Measurements from ENCODE around the gene GRIK4. TPM values are rescaled to one million over a fixed set of nuclear protein-coding genes. Genes with fewer than 3 reads are reported as not detected.

The GRIK4 gene
- total RNA-seq, 2 donors from 2014 or later: not detected

GRCh38 chr11:120551191-120551590, 39.6 kb downstream of the GRIK4 start:
- DNase-seq (ENCODE audit: low spot score in 2 of 2): no peak
- Mint-ChIP-seq H3K9me3 (no peaks in the 10 kb centered on the region), H3K27ac (no peak overlapping the region), H3K36me3 (no peaks in the 10 kb centered on the region)
- no peak for ATAC-seq

- DNase-seq (ENCODE audit: low spot score in 2 of 2): no peak
- Mint-ChIP-seq H3K27ac (no peak overlapping the region), H3K9me3 (no peaks in the 10 kb centered on the region), H3K36me3 (no peaks in the 10 kb centered on the region)
- ATAC-seq: no peak
Measured at GRCh38 chr11:120554766-120555432, 43.4 kb downstream of the GRIK4 start.

GRCh38 chr11:120555433-120555773, 43.9 kb downstream of the GRIK4 start:
- H3K27ac Mint-ChIP-seq: no peak overlapping the region
- no peak for ATAC-seq
- H3K9me3 Mint-ChIP-seq: no peaks in the 10 kb centered on the region
- no peaks in the 10 kb centered on the region for H3K36me3 Mint-ChIP-seq
- DNase-seq (ENCODE audit: low spot score in 2 of 2): no peak

GRCh38 chr11:120556797-120557196, 45.2 kb downstream of the GRIK4 start:
- DNase-seq (ENCODE audit: low spot score in 2 of 2) (no peak), ATAC-seq (no peak)
- Mint-ChIP-seq H3K9me3 (no peaks in the 10 kb centered on the region), H3K36me3 (no peaks in the 10 kb centered on the region), H3K27ac (peak overlapping the region in 1 of 2 donors; percentile 45)

GRCh38 chr11:120558744-120559431, 47.3 kb downstream of the GRIK4 start:
- no peaks in the 10 kb centered on the region for H3K9me3 Mint-ChIP-seq
- DNase-seq (ENCODE audit: low spot score in 2 of 2) (no peak), ATAC-seq (no peak)
- H3K27ac Mint-ChIP-seq: no peak overlapping the region
- H3K36me3 Mint-ChIP-seq: no peaks in the 10 kb centered on the region

- ATAC-seq (no peak), DNase-seq (ENCODE audit: low spot score in 2 of 2) (peak in 1 of 2 donors; percentile 25)
- H3K9me3 Mint-ChIP-seq: no peaks in the 10 kb centered on the region
- no peak overlapping the region for H3K27ac Mint-ChIP-seq
- no peaks in the 10 kb centered on the region for H3K36me3 Mint-ChIP-seq
Measured at GRCh38 chr11:120561286-120561685, 49.7 kb downstream of the GRIK4 start.

- ATAC-seq (no peak), DNase-seq (ENCODE audit: low spot score in 2 of 2) (peak in 1 of 2 donors; percentile 38)
- Mint-ChIP-seq H3K36me3 (no peaks in the 10 kb centered on the region), H3K27ac (no peak overlapping the region), H3K9me3 (no peaks in the 10 kb centered on the region)
Measured at GRCh38 chr11:120562806-120563425, 51.4 kb downstream of the GRIK4 start.

- no peaks in the 10 kb centered on the region for H3K36me3 Mint-ChIP-seq
- H3K9me3 Mint-ChIP-seq: no peaks in the 10 kb centered on the region
- DNase-seq (ENCODE audit: low spot score in 2 of 2): peak in 1 of 2 donors; percentile 45
- no peak overlapping the region for H3K27ac Mint-ChIP-seq
- ATAC-seq: no peak
Measured at GRCh38 chr11:120563703-120564572, 52.4 kb downstream of the GRIK4 start.

GRCh38 chr11:120564573-120565311, 53.2 kb downstream of the GRIK4 start:
- ATAC-seq: peak; percentile 77 to 78
- Mint-ChIP-seq H3K9me3 (no peaks in the 10 kb centered on the region), H3K27ac (no peak overlapping the region), H3K36me3 (no peaks in the 10 kb centered on the region)
- peak in 1 of 2 donors; percentile 37 for DNase-seq (ENCODE audit: low spot score in 2 of 2)

GRCh38 chr11:120565466-120566155, 54.1 kb downstream of the GRIK4 start:
- ATAC-seq (peak; percentile 39 to 57), DNase-seq (ENCODE audit: low spot score in 2 of 2) (no peak)
- Mint-ChIP-seq H3K36me3 (no peaks in the 10 kb centered on the region), H3K9me3 (no peaks in the 10 kb centered on the region), H3K27ac (no peak overlapping the region)

GRCh38 chr11:120566176-120566575, 54.6 kb downstream of the GRIK4 start:
- no peak overlapping the region for H3K27ac Mint-ChIP-seq

GRCh38 chr11:120568572-120569307, 57.2 kb downstream of the GRIK4 start:
- Mint-ChIP-seq H3K27ac (no peak overlapping the region), H3K9me3 (no peaks in the 10 kb centered on the region), H3K36me3 (no peaks in the 10 kb centered on the region)
- ATAC-seq: no peak
- no peak for DNase-seq (ENCODE audit: low spot score in 2 of 2)

More at GRCh38 chr11:120566176-120566575, 54.6 kb downstream of the GRIK4 start:
- ATAC-seq (no peak), DNase-seq (ENCODE audit: low spot score in 2 of 2) (no peak)
- no peaks in the 10 kb centered on the region for H3K9me3 Mint-ChIP-seq
- no peaks in the 10 kb centered on the region for H3K36me3 Mint-ChIP-seq

GRCh38 chr11:120569861-120570260, 58.3 kb downstream of the GRIK4 start:
- ATAC-seq (no peak), DNase-seq (ENCODE audit: low spot score in 2 of 2) (no peak)
- Mint-ChIP-seq H3K9me3 (no peaks in the 10 kb centered on the region), H3K36me3 (no peaks in the 10 kb centered on the region), H3K27ac (no peak overlapping the region)

- no peaks in the 10 kb centered on the region for H3K36me3 Mint-ChIP-seq
- no peak for DNase-seq (ENCODE audit: low spot score in 2 of 2)
- no peak for ATAC-seq
Measured at GRCh38 chr11:120571476-120571875, 59.9 kb downstream of the GRIK4 start.

GRCh38 chr11:120573756-120574354, 62.3 kb downstream of the GRIK4 start:
- no peak for ATAC-seq
- Mint-ChIP-seq H3K36me3 (no peaks in the 10 kb centered on the region), H3K27ac (no peak overlapping the region), H3K9me3 (no peaks in the 10 kb centered on the region)
- DNase-seq (ENCODE audit: low spot score in 2 of 2): no peak

More at GRCh38 chr11:120571476-120571875, 59.9 kb downstream of the GRIK4 start:
- H3K27ac Mint-ChIP-seq: no peak overlapping the region
- no peaks in the 10 kb centered on the region for H3K9me3 Mint-ChIP-seq
